ENCODE results near the gene MRPS6. TPM values are rescaled to one million over a fixed set of nuclear protein-coding genes. Genes with fewer than 3 reads are reported as not detected.

MRPS6 gene
- total RNA-seq, 4 donors from 2014 or later = 17.3 to 54.8 (median 29.3) TPM

- in situ Hi-C loops (cut with MboI; ENCODE audit: low sequenced_read_pairs in 4 of 4) = no loop called here
Observed at GRCh38 chr21:34113842-34114241, 40.5 kb downstream of the MRPS6 start.

GRCh38 chr21:34115160-34115559 lies 41.8 kb downstream of the MRPS6 start:
- DNase-seq (no peak), ATAC-seq (no peak)
- in situ Hi-C loops (cut with MboI; ENCODE audit: low sequenced_read_pairs in 4 of 4) = no loop called here

More at GRCh38 chr21:34113842-34114241, 40.5 kb downstream of the MRPS6 start:
- H3K4me1 ChIP-seq = peaks cover 13 to 22% of the 10 kb centered on the region in 2 donors
- no peaks in the 10 kb centered on the region for H3K27me3 ChIP-seq
- H3K9me3 ChIP-seq = no peaks in the 10 kb centered on the region
- ATAC-seq (no peak), DNase-seq (no peak)
- no peak overlapping the region for H3K27ac ChIP-seq
- TF ChIP-seq CTCF (IDR thresholded peaks at IDR 0.05 in 4 of 5, conservative IDR thresholded peaks at IDR 0.05 in 1 of 5) (no peak), POLR2A (IDR thresholded peaks at IDR 0.05) (no peak)
- no peak overlapping the region for H3K4me3 ChIP-seq
- intact Hi-C loops (cut with DNase I; ENCODE audit: low total_unique reads) = no loop called here
- no peaks in the 10 kb centered on the region for H3K36me3 ChIP-seq

GRCh38 chr21:34116569-34116968 lies 43.2 kb downstream of the MRPS6 start:
- TF ChIP-seq CTCF (IDR thresholded peaks at IDR 0.05 in 4 of 5, conservative IDR thresholded peaks at IDR 0.05 in 1 of 5) = no peak
- no peak for TF ChIP-seq POLR2A (IDR thresholded peaks at IDR 0.05)
- no peak for DNase-seq
- Histone ChIP-seq H3K36me3 (no peaks in the 10 kb centered on the region), H3K27ac (no peak overlapping the region), H3K4me1 (peaks cover 22 to 34% of the 10 kb centered on the region in 2 donors), H3K27me3 (no peaks in the 10 kb centered on the region), H3K4me3 (no peak overlapping the region), H3K9me3 (no peaks in the 10 kb centered on the region)
- intact Hi-C loops (cut with DNase I; ENCODE audit: low total_unique reads) (no loop called here), in situ Hi-C loops (cut with MboI; ENCODE audit: low sequenced_read_pairs in 4 of 4) (no loop called here)
- ATAC-seq = no peak

More at GRCh38 chr21:34115160-34115559, 41.8 kb downstream of the MRPS6 start:
- H3K27me3 ChIP-seq = no peaks in the 10 kb centered on the region
- H3K36me3 ChIP-seq = no peaks in the 10 kb centered on the region
- H3K9me3 ChIP-seq = no peaks in the 10 kb centered on the region
- H3K4me1 ChIP-seq = peaks cover 13 to 25% of the 10 kb centered on the region in 2 donors
- H3K27ac ChIP-seq = no peak overlapping the region
- TF ChIP-seq POLR2A (IDR thresholded peaks at IDR 0.05) (no peak), CTCF (IDR thresholded peaks at IDR 0.05 in 4 of 5, conservative IDR thresholded peaks at IDR 0.05 in 1 of 5) (no peak)
- no peak overlapping the region for H3K4me3 ChIP-seq
- intact Hi-C loops (cut with DNase I; ENCODE audit: low total_unique reads) = no loop called here

DNA sequence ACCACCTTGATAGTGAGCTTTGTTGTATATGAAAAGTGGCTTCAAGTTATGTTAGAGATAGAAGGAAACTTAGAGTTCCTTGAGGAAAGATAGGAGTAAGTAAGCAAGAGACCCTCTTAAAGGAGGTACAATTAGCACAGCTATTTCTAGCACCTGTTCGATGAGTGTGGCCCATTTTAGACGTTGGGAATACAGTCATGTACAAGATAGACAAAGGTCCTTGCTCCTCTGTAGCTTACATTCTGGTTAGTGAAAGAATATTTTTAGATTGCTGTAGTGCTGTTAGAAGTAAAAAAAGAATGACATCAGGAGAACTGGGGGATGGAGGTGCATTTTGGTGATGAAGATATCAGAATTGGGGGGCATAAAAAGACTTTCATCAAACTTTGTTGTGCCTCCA lies 47.5 kb downstream of the MRPS6 start:
- ATAC-seq (no peak), DNase-seq (no peak)
- Histone ChIP-seq H3K9me3 (no peaks in the 10 kb centered on the region), H3K36me3 (peaks cover 0 to 8% of the 10 kb centered on the region in 2 donors), H3K4me1 (peaks cover 24 to 53% of the 10 kb centered on the region in 2 donors), H3K27ac (no peak overlapping the region), H3K4me3 (no peak overlapping the region), H3K27me3 (no peaks in the 10 kb centered on the region)
- in situ Hi-C loops (cut with MboI; ENCODE audit: low sequenced_read_pairs in 4 of 4) = no loop called here
- intact Hi-C loops (cut with DNase I; ENCODE audit: low total_unique reads) = no loop called here
- TF ChIP-seq POLR2A (IDR thresholded peaks at IDR 0.05) (no peak), CTCF (IDR thresholded peaks at IDR 0.05 in 4 of 5, conservative IDR thresholded peaks at IDR 0.05 in 1 of 5) (no peak)

DNA sequence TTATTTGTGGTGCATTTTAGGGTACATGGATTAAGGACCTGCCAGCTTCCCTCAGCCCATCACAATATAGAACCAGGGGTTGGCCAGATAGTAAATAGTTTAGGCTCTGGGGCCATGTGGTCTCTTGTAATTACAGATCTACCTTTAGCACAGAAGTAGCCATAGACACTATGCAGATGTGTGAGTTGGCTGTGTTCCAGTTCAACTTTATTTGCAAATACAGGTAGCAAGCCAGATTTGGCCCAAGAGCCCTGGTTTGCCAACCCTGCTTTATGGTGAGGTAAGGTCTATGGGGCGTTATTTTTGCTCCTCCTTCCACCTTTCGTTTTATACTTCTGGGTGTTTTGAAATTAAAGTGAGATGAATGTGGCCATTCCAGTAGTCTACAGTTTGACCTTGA lies 48.7 kb downstream of the MRPS6 start:
- no peaks in the 10 kb centered on the region for H3K9me3 ChIP-seq
- TF ChIP-seq CTCF (IDR thresholded peaks at IDR 0.05 in 4 of 5, conservative IDR thresholded peaks at IDR 0.05 in 1 of 5) (no peak), POLR2A (IDR thresholded peaks at IDR 0.05) (no peak)
- H3K27ac ChIP-seq = no peak overlapping the region
- H3K4me1 ChIP-seq = peaks cover 30 to 64% of the 10 kb centered on the region in 2 donors
- ATAC-seq (no peak), DNase-seq (no peak)
- in situ Hi-C loops (cut with MboI; ENCODE audit: low sequenced_read_pairs in 4 of 4) (no loop called here), intact Hi-C loops (cut with DNase I; ENCODE audit: low total_unique reads) (no loop called here)
- H3K27me3 ChIP-seq = no peaks in the 10 kb centered on the region
- H3K36me3 ChIP-seq = peaks cover 0 to 8% of the 10 kb centered on the region in 2 donors
- H3K4me3 ChIP-seq = no peak overlapping the region

All from gastrocnemius medialis (tissue), 4 donors.